Measurements from ENCODE around the gene FGD4.

FGD4 gene

GRCh38 chr12:32407795-32408194, 8.4 kb downstream of the FGD4 start:
- DNase-seq: no peak

- no peak for DNase-seq
Observed at GRCh38 chr12:32413412-32413811, 14.1 kb downstream of the FGD4 start.

- no peak for DNase-seq
Observed at GRCh38 chr12:32418221-32418620, 18.9 kb downstream of the FGD4 start.

GRCh38 chr12:32418903-32419519, 19.7 kb downstream of the FGD4 start:
- no peak for DNase-seq

GRCh38 chr12:32419520-32419960, 20.2 kb downstream of the FGD4 start:
- DNase-seq: peak; percentile 69 to 83 (median 77)

- peak; percentile 52 to 80 (median 70) for DNase-seq
Observed at GRCh38 chr12:32420356-32420755, 21.0 kb downstream of the FGD4 start.

- no peak for DNase-seq
Observed at GRCh38 chr12:32423559-32423958, 24.2 kb downstream of the FGD4 start.

- no peak for DNase-seq
Observed at GRCh38 chr12:32431025-32431424, 31.7 kb downstream of the FGD4 start.

GRCh38 chr12:32435921-32436705, 36.8 kb downstream of the FGD4 start:
- no peak for DNase-seq

GRCh38 chr12:32437095-32437515, 37.7 kb downstream of the FGD4 start:
- DNase-seq: no peak

GRCh38 chr12:32440120-32440865, 40.9 kb downstream of the FGD4 start:
- no peak for DNase-seq

GRCh38 chr12:32443491-32443890, 44.1 kb downstream of the FGD4 start:
- DNase-seq: no peak

- no peak for DNase-seq
Observed at GRCh38 chr12:32444895-32445294, 45.5 kb downstream of the FGD4 start.

- no peak for DNase-seq
Observed at GRCh38 chr12:32445356-32445755, 46.0 kb downstream of the FGD4 start.

GRCh38 chr12:32446316-32447119, 47.2 kb downstream of the FGD4 start:
- no peak for DNase-seq

- DNase-seq: no peak
Observed at GRCh38 chr12:32448586-32448985, 49.2 kb downstream of the FGD4 start.

GRCh38 chr12:32450363-32450762, 51.0 kb downstream of the FGD4 start:
- peak in 2 of 4 experiments; percentile 22 to 48 for DNase-seq

GRCh38 chr12:32450768-32451167, 51.4 kb downstream of the FGD4 start:
- peak in 3 of 4 experiments; percentile 30 to 39 (median 37) for DNase-seq

GRCh38 chr12:32451816-32452215, 52.5 kb downstream of the FGD4 start:
- DNase-seq: no peak

GRCh38 chr12:32454075-32454474, 54.7 kb downstream of the FGD4 start:
- no peak for DNase-seq

GRCh38 chr12:32454866-32455265, 55.5 kb downstream of the FGD4 start:
- no peak for DNase-seq

- DNase-seq: peak; percentile 71 to 92 (median 84)
Observed at GRCh38 chr12:32455607-32456071, 56.3 kb downstream of the FGD4 start.
